RKO (cell line): ENCODE data around the gene TEX264.
A peak's percentile ranks its signal among the peaks of the same experiment; 100 is the strongest.
"Not testable (repeated sequence)": the region's sequence is repeated elsewhere in the genome, so short reads cannot be mapped to it uniquely, and the experiment has no call there.

Experiments
- DNase-seq: peaks from one replicate; pipeline ENCODE4 v3.0.0-alpha.2; 2016; ENCODE audit warnings: low spot score

The TEX264 gene, protein sequence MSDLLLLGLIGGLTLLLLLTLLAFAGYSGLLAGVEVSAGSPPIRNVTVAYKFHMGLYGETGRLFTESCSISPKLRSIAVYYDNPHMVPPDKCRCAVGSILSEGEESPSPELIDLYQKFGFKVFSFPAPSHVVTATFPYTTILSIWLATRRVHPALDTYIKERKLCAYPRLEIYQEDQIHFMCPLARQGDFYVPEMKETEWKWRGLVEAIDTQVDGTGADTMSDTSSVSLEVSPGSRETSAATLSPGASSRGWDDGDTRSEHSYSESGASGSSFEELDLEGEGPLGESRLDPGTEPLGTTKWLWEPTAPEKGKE

DNA sequence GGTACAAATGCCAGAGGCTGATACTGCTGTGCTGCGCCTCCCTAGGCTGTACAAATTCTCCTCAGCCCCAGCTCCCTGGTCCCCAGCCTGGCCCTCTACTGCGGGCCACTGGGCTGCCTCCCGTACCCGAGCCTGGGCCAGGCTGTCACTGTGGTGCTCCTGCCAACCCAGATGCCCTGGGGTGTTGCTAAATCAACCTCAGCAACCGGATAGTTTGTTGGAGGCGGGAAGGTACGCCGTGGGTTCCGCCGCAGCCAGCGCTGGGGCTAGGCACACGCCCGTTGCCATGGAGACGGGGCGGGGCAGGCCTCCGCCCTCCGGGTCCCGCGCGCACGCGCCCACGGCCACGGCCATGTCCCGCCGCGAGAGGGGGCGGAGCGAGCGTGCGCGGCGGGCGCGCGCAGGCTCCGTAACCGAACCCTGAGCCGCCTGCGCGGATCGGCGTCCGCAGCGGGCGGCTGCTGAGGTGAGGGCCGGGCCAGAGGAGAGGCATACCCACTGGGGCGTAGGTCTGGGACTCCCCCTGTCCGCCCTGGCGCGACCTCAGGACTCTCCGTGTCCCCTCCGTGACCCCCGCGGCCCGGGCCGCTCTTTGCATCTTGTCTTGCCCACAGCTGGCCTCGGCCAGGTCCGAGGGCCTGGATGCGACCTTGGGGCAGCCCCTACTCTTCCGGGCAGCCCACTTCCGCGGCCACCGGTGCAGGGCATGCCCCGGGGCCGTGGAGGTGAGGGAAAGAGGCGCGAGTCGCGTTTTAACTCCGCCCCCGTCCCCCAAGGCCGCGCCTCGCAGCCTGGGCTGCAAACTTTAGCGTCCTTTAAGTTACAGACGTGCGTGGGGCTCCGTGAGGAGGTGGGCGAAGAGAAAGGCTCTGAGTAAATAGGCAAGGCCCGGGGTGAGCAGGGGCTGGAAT is at the start of gene TEX264:
TSS of gene TEX264 (plus strand) at position 430 of the 911 bp plus-strand sequence. CDS start 3,053 bp downstream, outside the sequence.
- DNase-seq = peak; percentile 86

DNA sequence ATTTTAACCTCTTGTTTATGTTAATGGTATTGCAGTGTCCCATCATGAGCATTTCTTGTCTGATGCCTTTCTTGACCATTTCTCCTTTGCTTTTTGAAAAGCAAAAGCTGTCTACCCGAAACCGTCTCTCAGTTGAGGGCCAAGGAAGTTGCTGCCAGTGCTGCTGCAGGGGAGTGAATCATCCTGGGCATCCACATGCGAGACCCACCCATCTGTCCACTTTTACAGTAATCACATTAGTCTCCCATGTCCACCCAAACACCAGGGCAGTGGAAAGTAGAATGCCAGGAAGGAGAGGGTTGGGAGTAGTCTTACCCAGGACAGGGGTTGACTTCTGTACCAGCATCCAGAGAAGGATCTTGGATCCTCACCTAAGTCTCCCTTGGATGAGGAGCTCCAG is 48.6 kb upstream of the TEX264 start:
- no peak for DNase-seq

DNA sequence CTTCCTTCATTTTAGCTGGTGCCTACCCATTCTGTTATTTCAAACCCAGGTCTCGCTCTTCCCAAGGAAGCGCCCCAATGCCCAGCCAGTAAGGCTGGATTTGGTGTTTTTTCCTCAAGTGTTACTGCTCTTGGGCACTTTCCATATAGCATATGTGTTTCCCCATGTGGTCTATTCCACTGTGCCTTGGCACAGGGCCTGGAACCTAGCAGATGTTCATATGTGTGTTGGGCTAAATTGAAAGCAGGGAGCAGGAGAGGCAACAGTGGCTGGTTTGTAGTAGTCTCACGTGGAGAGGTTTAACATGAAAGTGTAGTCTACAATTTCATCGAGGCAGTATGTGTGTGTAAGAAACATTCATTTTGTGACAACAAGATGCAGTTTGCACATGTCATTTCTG is 48.2 kb upstream of the TEX264 start:
- no peak for DNase-seq

DNA sequence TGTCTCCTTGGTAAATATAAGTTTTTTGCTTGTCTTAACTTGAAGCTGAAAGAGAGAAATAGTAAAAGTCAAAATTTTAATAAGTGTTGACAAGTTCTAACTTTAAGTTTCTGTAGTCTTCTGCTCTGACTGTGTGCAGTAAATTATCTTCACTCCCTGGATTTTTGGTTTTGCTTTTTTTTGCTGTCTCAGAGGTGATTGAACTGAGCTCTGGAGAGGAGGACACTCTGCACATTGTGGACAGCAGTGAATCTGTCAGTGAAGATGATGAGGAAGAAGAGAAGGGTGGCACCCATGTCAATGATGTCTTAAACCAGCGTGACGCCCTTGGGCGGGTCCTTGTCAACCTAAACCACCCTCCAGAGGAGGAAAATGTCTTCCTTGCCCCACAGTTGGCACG is 40.5 kb upstream of the TEX264 start:
- no peak for DNase-seq

DNA sequence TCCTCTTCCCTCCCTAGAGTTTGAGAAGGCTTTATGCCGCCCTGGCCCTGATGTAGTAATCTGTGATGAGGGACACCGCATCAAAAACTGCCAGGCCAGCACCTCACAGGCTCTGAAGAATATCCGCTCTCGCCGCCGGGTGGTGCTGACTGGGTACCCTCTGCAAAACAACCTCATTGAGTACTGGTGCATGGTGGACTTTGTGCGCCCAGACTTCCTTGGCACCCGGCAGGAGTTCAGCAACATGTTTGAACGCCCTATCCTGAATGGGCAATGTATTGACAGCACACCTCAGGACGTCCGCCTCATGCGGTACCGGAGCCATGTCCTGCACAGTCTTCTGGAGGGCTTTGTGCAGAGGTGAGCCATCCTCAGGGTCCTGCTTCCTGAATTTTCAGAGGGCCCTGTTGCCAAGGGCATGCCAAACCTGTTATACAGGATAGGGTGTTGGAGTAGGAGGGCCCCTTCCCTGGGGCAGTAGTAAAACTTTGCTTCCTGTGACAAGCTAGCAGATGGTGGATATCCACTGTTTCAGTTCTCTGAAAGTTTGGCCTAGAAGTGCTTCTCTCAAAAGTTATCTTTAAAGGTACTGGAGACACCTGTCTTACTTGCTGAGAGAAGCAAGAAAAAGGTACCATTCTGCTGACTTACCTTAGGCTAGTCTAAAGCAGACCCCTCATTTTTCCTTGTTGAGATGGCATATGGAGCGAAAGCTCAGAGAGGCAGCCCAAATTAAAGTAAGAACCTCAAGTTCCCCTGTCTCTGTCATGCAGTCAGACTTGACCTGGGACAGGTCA is 33.7 kb upstream of the TEX264 start:
- no peak for DNase-seq

DNA sequence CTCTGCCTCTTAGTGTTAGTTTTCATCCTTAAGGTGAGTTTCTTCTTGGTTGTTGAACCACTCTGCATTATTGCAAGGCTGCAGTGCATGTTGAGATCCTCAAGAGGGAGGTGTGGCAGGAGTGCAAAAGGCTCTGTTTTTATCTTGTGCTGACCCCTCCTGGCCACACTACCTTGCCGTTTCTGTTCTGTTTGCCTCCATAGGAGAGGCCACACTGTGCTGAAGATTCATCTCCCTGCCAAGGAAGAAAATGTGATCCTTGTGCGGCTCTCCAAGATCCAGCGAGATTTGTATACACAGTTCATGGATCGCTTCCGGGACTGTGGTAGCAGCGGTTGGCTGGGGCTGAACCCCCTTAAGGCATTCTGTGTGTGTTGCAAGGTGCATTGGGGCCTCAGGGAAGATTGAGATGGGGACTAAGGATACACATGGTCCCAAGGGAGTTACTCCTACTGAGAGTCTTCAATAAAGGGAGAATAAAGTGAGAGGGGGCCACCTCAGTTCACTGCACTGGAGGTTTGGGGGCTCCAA is 33.0 kb upstream of the TEX264 start:
- DNase-seq = peak; percentile 82

DNA sequence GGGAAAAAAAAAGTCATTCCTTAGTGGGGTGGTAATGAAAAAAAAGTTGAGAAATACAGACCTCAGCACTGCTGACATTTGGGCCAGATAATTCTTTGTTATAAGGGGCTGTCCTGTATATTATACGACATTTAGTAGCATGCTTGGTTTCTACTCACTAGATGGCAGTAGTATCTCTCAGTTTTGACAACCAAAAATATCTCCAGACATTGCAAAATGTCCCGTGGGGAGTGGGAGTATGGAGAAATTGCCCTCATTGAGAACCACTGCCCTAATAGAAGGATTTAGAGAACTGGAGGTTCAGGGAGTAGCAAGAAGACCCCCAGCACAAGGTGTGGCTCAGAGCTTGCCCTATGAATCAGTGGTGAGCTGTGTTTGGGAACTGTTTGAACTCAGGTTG is 28.6 kb upstream of the TEX264 start:
- no peak for DNase-seq

DNA sequence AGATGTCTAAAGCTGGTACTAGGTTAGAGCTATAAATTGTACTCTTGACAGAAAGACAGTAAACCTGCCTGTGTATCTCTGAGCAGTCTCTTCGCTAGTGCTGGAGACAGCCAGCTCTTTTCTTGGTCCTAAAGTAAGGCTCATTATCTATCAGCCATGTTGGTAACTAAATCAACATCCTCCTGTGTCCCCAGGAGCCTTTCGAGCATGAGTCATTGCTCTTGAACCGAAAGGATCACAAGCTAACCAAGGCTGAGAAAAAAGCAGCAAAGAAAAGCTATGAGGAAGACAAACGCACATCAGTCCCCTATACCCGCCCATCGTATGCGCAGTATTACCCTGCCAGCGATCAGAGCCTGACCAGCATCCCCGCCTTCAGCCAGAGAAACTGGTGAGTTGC is 25.0 kb upstream of the TEX264 start:
- no peak for DNase-seq

DNA sequence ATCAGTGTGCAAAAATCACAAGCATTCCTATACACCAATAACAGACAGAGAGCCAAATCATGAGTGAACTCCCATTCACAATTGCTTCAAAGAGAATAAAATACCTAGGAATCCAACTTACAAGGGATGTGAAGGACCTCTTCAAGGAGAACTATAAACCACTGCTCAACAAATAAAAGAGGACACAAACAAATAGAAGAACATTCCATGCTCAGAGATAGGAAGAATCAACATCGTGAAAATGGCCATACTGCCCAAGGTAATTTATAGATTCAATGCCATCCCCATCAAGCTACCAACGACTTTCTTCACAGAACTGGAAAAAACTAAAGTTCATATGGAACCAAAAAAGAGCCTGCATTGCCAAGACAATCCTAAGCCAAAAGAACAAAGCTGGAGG is 18.9 kb upstream of the TEX264 start:
- DNase-seq = not testable (repeated sequence)

DNA sequence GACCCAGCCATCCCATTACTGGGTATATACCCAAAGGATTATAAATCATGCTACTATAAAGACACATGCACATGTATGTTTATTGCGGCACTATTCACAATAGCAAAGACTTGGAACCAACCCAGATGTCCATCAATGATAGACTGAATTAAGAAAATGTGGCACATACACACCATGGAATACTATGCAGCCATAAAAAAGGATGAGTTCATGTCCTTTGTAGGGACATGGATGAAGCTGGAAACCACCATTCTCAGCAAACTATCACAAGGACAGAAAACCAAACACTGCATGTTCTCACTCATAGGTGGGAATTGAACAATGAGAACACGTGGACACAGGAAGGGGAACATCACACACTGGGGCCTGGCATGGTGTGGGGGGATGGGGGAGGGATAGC is 17.6 kb upstream of the TEX264 start:
- DNase-seq = not testable (repeated sequence)

DNA sequence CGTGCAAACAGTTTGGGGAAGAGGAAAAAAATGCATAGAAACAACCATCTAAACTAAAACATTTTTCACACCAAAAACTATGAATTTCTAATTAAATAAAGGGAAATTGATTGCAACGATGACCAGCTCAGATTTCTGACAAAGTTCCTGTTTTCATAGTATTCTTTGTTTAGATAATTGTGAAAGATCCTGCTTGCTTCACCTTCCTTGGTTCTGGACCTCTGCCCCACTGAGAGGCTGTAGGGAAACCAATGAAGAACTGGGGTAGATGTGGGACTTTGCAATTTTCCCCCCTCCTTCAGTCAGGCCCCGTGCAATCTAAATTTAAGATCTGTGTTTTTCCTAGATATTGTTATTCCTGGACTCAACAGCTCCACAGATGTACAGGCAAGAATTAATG is 13.8 kb upstream of the TEX264 start:
- no peak for DNase-seq

DNA sequence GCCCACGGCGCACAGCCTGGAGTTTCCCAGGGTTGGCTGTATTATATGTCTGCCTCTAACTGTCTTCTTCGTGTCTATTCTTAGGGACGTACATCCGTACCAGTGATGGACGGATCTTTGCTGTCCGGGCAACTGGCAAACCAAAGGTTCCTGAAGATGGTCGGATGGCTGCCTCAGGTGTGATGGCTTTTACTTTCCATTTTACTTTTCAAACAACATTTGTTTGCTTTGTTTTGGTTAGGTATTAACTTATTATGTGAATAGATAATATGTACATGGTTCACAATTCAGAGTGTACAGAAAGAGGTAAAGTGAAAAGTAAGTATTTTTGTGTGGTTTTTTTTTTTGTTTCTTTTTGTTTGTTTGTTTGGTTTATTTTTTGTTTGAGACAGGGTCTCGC is 11.1 kb upstream of the TEX264 start:
- DNase-seq = no peak

DNA sequence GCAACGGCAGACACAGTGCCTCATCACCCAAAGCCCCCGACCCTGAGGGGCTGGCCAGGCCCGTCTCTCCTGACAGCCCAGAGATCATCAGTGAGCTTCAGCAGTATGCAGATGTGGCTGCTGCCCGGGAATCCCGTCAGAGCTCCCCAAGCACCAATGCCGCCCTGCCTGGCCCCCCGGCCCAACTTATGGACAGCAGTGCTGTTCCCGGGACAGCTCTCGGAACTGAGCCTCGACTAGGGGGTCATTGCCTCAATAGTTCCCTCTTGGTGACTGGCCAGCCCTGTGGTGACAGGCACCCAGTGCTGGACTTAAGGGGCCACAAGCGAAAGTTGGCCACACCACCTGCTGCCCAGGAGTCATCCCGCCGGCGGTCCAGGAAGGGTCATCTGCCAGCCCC is 8.6 kb upstream of the TEX264 start:
- DNase-seq = no peak

DNA sequence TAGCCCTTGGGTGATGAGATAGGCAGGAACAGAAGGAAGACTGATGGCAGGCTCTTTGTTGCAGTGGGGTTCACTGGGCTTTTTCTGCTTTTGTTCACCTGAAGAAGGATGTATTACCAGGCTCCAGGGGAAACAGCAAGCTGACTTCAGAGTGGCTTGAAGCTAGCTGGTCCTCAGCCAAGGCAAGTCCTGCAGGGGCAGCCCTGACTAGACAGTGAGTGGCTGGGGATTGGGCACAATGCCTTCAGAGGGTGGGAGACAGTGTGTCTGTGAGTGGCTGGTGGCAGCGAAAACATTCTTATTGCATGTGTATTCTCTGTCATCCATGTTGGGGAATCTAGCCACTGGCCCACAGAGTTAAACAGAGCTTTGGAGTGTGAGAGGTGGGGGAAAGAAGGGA is 2.3 kb upstream of the TEX264 start:
- no peak for DNase-seq

DNA sequence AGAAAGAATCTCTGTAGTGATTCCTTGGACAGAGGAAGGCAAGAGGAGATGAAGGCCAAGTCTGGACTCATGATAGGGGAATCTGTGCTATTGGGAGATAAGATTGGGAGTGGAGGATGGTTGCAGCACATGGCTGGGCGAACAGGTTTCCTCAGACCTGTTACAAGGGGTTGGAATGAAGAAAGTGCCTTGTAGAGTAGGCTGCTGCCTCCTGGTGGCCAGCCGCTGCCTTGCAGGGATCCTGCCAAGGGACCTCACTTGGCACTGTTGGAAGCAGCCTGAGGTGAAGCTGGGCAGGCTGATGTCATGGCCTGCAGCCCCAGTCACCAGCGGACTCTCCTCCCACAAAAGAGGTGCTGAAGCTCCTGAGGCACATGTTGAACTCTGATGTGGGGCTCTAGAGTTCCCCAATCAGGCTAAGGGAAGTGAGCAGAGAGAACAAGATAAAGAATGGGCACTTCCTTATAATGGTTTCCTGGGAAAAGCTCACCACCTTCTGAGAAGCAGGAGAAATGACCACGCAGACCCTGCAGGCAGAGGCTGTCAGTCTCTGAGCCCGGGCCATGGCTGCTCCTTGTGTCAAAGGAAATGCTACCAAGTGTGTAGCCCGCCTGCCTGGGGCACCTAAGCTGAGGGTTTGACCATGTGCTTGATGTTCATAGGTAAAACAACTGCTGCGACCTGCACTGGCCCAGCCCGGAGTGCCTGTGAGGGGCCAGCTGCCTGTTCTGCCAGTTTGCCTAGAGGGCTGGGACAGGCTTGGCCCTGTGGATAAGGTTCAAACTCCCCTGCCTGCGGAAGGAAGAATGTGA is 1.6 kb upstream of the TEX264 start:
- DNase-seq = peak; percentile 87

DNA sequence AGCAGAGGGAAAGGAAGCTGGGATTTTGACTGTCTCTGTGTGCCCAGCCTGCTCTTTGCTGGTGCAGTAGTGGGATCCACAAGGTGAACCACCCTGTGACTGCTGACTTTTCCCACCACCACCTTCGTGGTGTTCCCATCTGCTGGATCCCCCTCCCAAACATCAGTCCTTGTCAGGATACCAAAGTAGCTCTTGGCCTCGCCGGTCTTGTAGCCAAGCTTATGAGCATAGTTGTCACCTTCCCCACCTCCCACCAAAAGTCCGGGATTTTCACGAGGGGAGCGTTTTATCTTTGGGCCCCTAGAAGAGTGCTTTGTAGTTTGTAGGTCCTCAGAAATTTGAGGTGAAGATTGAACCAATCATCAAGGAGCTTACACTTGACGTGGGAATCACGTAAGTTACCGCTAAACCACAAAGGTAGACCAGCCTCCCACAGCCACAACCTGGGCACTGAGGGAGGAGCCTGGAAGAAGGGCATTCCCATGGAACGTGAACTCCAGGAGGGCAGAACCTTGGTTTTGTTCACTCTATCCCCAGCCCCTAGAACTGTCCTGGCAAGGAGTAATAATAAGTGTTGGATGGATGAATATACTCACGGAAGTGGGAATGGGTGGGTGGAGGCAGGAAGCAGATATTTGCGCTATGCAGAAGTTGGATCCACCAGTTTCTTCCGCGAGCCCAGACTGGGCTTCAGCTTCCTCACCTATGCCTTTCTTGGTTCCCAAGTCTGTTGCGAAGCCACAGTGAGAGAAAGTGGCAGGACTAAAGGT is 814 bp upstream of the TEX264 start:
- DNase-seq = no peak

DNA sequence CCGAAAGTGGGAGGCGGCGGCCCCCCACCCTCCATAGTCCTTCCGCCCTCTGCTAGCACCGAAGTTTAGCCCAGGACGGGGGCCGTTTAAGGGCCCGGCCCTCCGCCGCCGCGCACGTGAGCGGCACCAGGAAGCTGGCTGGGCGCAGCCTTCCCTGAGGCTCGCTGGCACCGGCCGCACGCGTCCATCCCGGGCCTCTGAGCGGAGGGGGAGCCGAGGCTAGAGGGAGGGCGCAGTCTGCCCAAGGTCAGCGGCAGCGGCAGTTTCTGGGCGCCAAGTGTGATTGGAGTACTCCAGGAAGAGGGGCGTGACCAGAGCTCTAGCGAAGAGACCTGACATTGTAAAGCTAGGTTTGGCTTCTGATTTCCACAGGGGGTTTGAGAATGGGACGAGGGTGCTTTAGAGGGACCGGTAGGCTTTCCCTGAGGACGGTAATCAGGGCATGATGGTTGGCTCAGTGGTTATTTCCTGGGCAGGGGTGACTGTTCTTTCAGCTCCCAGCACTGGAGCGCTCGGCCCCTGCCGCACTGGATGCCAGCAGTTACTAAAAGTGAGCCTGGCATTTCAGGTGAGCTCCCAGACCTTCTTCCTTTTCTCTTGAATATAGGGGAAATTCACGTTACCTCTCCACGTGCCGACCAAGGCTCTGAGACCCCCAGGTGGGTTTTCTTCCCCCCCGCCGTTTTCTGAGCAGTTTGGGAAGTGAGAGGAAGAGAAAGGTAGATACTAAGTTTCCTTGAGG is 853 bp downstream of the TEX264 start:
- DNase-seq = peak; percentile 79

DNA sequence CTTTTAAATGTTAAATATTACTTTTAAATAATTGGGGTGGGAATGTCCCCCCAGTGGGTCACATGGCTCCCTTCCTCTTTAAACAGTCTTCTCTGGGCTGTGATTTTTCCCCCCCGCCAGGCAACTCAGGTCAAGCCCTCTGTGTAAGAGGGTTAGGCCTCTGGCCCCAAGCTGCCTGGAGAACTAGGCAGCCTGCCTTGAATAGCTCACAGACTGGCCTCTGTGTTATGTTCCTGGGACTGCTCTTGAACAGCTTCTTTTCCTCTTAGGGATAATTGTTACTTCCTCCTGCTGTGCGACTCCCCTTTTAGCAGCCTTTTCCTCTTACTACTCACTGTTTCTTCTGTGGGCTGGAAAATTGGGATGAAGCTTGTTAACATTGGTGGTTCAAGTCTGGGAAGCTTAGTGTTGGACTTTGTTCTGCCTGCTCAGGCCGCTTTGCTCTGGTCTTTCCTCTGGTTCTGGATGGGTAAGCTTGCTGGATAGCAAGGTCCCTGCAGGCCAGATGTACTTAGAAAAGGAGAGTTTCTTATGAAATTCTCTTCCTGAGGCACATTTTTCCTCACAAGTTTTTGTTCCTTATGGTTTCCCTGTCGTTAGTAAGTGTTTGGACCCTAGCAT is 2.2 kb downstream of the TEX264 start:
- DNase-seq = no peak
